ENCODE measurements around the gene SLC15A3.

Gene SLC15A3
- 0 to 1.6 (median 0.82) reads per million in 4 experiments for total RNA-seq

DNA sequence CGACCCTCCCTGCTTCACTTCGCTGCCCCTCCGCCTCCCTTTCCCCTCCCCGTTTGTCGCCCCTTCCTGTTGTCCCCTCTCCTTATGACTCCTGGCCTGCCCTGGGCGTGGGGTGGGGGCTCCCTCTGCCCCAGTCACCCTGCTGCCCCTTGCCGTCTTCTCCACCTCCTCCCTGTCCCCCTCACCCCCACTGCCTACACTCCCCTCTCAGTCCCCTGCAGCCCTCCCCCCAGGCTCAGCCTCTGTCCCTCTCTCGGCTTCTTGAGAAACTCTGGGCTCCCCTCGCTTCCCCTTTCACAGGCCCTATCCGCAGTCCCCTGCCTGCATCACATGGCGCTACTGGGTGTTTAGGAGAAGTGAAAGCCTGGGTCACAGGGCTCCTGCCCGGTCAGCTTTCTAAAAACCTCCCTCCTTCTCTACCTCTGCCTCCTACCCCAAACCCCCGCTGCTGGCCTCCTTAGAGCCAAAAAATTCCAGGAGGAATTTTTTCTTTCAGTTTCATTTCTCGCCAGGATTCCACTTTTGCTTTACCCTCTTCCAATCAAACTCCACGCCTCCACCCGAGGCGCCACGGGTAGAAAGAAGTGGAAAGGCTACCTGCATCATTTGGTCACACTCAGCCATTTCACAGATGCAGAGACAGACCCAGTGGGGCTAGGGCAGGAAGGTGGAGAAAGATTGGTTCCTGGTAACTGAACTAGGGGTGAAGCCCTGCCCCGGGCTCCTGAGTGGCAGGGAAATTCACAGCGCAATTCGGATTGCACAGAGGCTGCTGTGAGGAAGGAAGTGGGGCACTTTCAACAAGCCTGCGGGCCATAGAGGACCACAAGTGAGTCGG lies at the start of gene SLC15A3:
SLC15A3 (minus strand) TSS at position 273 of the 838 bp plus-strand sequence. CDS start 625 bp downstream, outside the sequence.
- peak; percentile 13 for DNase-seq

DNA sequence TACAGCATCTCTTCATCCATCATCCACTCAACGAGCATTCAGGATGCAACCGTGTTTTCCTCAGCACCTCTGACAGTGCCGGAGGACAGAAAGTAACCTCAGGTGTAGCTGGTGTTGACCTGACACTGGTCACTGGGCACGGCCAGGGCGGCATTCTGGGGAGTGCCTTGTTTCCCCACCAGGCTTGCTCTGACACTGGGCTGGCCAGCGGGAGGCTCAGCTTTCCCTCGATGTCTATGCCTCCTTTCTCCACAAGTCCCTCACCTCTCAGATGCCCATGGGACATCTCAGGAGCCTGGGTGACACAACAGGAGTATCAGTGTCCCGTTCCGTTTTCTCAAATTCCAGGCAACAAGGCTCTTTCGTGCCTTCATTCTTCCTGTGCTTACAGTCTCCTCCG lies 48.5 kb upstream of the SLC15A3 start:
- DNase-seq, result no peak

DNA sequence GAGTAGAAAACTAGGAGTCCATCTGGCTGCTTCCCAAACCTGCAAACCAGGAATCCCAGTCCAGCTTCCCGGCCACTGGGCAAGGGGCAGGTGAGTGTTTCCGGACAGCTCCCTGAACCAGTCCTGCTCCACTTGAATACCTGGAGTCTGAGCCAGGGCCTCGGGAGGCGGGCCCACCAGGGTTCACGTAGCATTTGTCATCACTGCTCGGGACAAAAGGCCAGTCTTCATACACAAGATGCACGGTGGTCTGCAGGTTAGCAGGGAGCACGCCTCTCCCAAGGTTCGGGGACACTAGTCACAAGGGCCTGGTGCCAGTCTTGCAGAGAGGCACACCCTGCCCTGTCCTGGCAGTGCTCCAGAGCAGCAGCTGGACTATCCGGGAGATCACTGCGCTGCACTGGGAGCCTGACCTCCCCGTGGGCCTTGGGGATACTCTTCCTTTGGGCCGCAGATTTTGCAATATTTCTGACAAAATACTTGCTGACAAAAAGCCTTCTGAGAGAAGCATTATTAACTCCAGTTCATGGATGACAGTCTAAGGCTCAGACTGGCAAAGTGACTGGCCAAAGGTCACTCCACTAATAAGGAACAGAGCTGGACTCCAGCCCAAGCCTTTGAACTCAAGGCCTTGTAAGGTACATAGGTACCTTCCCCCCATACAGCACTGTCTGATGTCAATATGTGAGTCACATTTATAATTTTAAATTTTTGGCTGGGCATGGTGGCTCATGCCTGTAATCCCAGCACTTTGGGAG lies 44.6 kb upstream of the SLC15A3 start:
- no peak for DNase-seq

DNA sequence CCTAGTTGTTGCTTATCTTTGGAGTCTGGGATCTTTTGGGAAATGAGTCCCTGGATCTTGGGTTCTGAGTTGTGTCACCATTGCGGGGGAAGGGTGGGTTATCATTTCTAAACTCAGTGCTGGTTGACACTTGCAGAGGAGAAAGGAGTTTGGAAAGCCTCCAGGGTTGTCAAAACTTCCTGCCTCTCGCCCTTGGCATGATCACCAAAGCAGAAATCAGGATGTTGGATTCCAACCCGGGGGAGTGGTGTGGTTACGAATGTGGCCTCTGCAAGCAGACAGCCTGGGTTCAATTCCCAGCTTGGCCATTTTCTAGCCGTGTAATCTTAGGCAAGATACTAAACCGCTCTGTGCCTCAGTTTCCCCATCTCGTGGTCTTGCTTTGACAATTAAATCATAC lies 43.8 kb upstream of the SLC15A3 start:
- DNase-seq, result no peak

DNA sequence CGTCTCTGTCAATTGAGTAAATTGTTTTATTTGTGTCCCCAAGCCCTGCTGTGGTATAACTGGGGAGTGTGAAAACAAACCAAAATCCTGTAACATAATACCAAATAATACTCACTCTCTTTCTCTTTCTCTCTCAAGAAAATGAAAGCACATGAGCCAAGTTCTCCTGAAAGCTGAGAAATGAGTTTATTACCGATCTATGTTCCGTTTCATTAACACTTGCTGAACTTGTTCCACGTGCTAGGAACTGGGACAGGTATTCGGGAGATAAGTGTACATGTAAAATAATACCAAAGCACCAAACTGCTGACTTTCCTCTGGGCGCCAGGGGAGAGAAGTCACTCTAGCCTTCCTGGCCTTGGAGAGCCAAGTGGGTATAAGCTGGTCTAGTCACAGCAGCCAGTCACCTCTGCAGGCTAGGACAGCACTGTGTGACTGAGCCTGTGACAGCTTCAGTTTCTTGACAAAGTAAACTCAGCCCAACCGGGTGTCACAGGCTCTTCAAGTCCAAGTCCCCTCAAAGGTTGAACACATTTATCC lies 42.6 kb upstream of the SLC15A3 start:
- DNase-seq, result no peak

DNA sequence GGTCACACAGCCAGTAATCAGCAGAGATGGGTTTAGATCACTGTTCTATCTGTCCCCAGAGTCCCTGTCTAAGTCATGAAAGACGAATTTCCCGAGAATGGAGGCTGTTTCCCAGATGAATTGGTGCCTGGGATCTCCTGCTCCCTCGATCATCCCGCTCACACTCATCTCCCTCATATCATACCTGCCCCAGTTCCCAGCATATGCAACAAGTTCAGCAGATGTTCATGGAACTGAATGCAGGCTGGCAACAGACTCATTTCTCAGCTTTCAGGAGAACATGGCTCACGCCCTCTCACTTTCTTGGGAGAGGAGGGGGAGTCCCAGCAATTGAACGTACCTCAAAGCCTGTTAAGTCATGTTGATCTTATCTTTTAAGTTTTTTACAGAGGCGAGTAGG lies 41.6 kb upstream of the SLC15A3 start:
- no peak for DNase-seq

DNA sequence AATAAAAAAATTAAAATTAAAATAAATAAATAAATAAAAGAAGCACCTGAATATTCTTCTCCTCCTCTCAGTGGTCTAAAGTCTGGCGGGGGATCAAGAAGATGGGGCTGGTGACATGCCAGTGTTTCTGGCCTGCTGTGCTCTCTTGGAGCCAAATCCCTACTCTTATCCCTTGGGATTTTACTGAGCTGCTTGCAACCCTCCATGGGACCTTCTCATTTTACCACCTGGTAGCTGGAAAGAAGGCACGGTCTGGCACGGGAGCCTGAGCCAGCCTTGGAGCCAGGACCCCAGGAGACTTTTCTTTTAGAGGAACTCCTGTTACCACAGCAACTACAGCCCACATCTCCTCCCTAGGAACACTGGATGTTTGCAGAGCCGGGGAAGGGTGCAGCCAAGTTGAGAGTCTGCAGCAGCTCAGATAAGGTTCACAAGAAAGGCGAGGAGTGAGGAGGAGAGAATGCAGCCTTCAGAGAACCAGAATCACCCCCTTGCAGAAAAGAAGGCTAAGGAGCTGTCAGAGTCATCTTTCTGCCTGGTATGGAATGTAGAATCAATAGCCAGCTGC lies 41.0 kb upstream of the SLC15A3 start:
- no peak for DNase-seq

DNA sequence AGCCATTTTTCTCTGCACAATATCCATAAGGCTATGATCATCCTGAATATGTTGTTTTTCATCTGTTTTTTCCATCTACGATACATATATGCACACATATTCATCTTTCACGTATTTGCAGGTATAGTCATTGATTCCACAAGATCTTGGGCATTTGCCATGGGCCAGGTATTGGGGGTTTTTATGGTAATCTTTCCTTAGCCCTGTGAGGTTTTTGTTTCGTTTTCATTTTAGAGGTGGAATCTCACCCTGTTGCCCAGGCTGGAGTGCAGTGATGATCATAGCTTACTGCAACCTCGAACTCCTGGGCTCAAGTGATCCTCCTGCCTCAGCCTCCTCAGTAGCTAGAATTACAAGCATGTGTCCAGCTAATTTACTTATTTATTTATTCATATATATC lies 39.5 kb upstream of the SLC15A3 start:
- DNase-seq, result no peak

DNA sequence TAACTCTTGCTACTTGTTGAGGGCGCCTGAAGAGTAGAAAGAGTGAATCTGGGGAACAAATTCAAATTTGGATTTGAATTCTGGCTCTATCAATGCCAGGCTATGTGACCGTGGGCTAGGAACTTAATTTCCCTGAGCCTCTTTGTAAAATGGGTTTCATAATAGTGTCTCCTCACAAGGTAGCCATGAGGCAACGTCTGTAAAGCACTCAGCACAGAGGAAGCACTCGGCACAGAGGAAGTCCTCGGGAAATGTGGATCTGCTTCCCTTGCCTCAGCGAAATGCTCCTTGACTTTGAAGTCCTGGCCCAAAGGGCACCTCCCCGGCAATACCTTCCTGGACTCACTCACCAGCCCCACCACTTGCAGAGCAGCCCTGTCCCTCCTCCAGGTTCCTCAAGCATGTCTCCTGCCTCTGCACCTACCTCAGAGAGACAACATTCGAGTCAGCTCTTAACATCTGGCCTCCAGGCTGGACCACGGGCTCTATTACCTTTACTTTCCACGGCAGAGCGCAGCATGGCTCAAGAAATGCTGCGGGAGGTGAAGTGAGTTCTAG lies 37.2 kb upstream of the SLC15A3 start:
- no peak for DNase-seq

DNA sequence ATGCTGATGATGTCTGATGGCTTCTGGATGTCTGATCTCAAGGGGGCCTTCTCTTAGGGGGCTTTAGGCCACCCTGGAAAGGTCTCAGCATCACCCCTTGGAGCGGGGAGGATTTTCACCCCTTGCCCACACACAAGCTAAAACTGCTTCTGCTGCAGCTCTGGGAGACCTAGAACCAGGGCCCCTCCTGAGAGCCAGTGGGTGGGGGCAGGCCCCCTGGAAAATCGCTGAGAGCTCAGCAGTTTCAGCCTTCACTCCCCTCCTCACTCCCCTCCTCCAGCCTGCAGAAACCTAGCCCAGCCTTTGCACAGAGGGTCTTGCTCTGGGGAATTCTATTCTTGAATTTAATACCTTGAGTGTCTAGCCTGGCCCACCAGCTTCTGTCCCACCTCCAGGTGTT lies 36.7 kb upstream of the SLC15A3 start:
- no peak for DNase-seq

DNA sequence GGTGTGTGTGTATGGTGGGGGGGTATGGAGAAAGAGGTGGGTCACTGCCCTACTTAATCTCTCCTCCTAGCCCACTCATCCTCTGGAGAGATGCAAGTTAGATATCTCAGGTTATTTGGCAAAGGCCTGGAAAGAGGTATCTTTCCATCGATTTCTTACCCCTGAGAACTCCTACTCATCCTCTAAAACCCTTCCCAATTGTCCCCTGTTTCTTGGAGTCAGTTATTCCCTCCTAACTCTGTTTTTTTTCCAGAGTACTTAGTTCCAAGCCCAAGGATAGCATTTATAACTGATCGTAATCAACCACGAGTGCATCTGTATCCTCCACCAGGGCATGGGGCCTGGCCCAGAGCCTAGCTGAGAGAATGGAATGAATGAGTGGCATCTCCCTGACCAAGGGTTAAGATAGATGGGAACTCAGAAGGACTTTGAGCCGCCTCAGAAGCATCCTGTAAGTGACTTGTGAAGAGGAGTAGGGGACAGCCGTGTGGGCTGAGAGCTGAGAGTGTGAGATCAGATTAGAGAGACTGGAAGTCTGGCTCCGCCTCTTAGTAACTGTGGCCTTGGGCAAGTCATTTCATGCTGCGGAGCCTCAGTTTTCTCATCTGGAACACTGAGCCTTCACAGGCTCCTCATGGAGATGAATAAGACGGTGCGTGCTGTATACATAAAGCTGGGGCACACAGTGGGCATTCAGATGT lies 35.8 kb upstream of the SLC15A3 start:
- DNase-seq, result no peak

DNA sequence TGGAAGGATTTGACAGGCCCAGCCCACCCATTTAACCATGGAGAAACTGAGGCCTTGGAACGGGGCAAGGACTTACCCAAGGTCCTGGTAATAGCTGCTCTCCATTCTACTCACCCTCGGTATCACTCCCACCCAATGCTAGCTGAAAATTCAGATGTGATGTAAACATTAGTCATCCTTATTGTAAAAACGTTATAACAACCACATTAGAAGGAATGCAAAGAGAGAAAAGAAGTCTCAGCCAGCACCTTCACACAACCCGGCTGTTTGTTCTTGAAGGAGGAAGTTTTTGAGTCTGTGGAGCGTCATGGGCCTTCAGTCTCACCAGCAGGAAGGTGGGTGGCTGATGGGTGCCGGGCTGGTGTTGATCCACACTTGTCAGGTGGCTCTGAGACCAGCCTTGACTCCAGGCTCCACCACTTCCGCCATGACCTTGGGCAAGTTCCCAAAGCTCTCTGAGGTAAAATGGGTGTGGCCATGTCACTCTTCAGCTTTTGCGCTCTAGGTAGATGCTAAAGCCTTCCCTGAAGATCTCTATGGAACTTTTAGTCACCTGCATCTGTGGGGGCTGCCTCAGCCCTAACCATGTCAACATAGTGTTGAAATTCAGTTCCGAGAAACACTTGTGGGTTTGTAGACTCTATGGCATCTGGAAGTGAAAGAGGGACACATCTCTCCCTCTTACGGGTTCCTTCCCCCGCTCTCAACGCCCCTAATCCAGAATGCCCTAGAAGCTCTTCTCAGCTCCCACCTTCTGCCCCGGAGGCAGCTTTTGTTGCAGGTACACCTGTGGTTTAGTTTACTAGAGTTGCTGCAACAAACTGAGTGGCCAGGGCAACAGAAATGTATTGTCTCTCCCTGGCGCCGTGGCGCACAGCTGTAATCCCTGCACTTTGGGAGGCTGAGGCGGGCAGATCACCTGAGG lies 34.3 kb upstream of the SLC15A3 start:
- DNase-seq, result peak; percentile 79

DNA sequence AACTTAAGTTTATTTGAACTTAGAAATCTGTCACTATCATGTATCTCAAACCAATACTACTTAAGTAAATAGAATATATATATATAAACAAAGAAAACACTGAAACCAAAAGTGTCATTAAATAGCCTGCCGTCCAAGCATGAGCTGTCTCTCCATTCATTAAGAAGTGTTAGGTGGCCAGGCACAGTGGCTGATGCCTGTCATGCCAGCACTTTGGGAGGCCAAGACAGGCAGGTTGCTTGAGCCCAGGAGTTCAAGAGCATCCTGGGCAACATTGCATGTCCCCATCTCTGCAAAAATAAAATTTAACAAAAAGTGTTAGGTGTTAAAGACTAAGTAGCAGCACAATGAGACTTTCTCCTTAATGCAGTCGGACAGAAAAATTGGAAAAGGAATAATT lies 33.5 kb upstream of the SLC15A3 start:
- DNase-seq, result no peak

DNA sequence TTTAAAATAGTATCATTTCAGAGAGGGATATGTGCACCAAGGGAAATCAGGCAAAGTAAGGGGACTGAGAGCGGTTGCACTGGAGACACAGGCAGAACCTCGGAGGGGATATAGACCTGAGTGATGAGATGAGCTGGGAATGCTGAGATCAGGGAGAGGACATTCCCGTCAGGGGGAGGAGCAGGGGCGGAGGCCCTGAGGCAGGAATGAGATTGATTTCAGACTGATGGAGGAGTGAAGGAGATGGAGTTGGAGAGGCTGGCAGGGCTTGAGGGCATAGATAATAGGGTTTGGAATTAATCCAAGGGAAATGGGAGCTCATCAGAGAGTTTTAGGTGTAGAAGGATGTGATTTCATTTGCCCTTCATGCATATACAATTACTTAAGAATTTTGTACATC lies 32.7 kb upstream of the SLC15A3 start:
- DNase-seq, result no peak

DNA sequence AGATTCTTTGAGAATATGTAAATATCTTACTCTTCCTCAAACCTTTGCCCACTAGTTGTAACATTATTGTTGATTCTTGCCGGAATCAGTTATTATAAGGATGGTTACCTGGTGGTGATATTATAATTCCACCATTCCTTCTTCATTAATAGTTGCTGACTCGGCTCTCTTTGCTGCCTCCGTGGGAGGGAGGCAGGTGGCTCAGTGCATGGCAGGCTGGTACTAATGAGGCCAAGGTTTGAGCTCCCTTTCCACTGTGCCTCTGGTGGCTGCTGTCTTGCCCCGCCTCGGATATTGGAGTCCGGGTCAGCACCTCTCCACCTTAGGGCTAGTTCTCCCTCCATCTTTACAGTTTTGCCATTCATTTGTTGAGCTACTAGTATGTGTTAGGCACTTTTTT lies 32.2 kb upstream of the SLC15A3 start:
- no peak for DNase-seq

DNA sequence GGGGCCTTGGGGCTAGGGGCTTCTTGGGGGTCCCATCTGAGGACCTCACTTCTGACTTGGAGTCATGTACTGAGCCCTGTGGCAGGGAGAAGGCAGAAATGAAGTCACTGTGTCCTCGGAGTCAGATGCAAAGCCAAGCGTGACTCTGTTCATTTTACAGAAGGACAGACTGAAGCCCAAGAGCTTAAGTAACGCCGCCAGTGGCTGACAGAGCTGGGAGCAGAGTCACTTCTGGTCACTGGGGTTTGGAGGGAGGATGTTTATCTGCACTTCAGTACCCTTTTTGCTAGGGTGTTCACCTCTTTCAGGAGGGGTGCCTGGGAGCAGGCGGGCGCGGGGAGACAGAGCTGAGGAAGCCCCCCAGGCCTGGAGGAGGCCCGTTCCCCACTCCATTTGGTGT lies 30.2 kb upstream of the SLC15A3 start:
- no peak for DNase-seq

DNA sequence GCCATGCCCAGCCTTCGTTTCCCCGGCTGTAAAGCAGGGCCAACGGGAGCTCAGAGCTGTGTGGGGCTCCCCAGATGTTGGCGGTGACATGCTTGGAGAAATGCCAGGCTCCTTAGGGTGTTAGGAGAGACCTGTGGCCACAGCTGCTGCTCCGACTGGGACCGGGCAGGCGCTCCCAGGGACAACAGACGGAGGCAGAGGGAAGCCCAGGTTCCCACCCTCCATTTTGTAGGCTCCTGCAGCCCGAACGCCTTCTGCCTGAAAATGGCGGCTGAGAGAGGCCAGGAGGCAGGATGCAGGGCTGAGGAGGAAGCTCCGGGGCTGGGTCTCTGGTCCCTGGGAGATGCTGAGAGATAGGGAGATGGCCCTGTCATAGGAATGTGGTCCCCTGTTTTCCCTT lies 29.5 kb upstream of the SLC15A3 start:
- no peak for DNase-seq

DNA sequence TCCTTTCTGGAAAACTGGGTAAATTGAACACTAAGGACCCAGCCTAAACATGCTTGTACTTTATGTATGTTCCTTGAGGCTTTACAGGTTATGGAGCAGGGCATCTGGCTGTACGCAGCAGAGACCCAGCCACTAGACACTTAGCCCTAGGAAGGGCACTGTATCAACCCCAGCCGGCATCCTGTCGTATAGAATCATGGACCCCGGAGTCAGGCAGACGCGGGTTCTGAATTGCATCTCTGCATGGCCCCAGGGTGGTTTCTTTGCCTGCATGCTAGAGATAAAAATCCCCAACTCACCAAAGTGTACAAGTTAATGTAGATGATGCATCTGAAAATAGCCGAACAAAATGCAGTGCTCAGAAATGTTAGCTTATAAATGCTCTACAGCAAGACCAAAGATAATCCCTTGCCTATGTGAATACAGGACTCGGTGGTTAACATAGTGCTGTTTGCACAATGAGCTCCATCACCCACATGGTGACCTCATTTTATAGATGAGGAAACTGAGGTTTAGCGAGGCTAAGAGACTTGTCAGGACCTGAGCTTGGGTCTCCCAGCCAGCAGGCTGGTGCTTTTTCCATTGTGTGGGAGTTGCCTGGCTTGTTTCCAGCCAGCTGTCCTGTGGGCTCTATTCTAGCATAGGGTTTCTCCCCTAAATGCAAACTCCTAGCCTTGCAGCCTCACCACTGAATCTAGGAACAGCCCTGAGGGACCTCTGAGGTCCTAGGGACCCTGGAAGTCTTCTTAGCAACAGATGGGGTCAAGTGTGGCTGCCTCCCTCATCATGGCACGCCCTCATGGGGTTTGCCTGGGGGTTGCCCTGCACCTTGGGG lies 26.8 kb upstream of the SLC15A3 start:
- no peak for DNase-seq

DNA sequence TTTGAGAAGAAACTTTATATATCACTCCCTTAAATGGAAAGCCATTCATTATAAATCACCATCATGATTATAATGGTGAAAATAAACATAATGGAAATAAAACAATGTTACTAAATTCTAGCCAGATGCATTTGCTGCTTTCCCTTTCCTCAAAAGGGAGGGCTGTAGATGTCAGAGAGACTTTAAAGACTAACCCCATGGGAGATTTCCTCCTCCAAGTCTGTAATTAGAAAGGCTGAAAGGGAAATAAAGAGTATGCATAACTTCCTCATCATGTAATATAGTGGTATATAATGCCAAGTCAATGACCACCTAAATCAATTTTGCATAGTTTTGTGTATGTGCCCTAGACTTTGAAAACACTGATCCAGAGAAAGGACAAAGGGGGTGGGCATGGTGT lies 25.9 kb upstream of the SLC15A3 start:
- no peak for DNase-seq

DNA sequence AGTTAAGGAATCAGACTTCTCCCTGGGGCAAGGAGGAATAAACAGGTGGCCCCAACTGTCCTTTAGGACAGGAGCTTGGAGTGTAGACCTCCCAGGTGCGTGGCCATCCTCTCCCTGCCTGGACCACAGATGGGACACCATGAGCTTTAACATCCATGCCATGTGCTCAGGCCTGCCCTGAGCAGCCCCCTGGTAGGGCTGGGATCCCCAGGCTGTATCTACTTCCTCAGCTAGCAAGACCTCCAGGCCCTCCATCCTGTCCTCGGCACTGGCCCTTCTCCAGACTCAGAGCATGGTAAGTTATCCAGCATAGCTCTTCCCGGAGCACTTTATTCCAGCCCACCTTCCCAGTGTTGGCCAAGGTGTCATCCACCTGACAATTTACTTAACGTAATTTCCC lies 25.2 kb upstream of the SLC15A3 start:
- no peak for DNase-seq

DNA sequence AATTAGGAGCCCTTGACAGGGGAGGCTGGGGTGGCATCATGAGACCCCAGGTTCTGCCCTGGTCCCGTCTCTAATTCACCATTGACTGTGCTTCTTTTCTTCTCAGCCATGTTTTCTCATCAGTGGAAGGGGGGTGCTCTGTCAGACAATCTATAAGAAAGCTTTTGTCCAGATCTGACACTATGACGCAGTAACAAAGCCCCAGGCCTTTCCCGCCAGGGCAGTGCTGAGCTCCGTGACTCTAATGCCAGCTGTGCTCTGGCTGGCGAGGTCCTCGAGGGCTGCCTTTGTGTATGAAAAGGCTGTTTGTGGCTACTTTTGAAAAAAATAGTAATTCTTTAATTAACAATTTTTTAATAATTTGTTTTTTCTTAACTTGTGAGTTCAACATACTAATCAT lies 22.8 kb upstream of the SLC15A3 start:
- no peak for DNase-seq

Measured in effector CD8-positive, alpha-beta T cell (primary cell).